BLaER1 treated with 17β-estradiol and CSF1 and Interleukin-3, amounts not matched to agents 10 nM and 100 nM (cell line): ENCODE data around the gene TMEM164.

Experiments
- H3K27ac ChIP-seq, 11 experiments: shearing (Covaris generic); formaldehyde crosslinking; 2 replicates each; pipeline ENCODE4 v1.8.1; 2022
- H3K27me3 ChIP-seq, 11 experiments: shearing (Covaris generic); formaldehyde crosslinking; 2 replicates each; pipeline ENCODE4 v1.8.1; 2022
- H3K36me3 ChIP-seq, 11 experiments: shearing (Covaris generic); formaldehyde crosslinking; 2 replicates each; pipeline ENCODE4 v1.8.1; 2022
- H3K4me1 ChIP-seq, 10 experiments: shearing (Covaris generic); formaldehyde crosslinking; 2 replicates each; pipeline ENCODE4 v1.8.1; 2022
- H3K4me2 ChIP-seq, 11 experiments: shearing (Covaris generic); formaldehyde crosslinking; 2 replicates each; pipeline ENCODE4 v1.8.1; 2022
- H3K4me3 ChIP-seq, 10 experiments: shearing (Covaris generic); formaldehyde crosslinking; 2 replicates each; pipeline ENCODE4 v1.8.1; 2022
- H3K9ac ChIP-seq, 11 experiments: shearing (Covaris generic); formaldehyde crosslinking; 2 replicates each; pipeline ENCODE4 v1.8.1; 2022
- H3K9me3 ChIP-seq, 11 experiments: shearing (Covaris generic); formaldehyde crosslinking; replicated peaks in 1 of 11; 2 replicates each; pipeline ENCODE4 v1.8.1; 2022
- H4K20me1 ChIP-seq, 11 experiments: shearing (Covaris generic); formaldehyde crosslinking; 2 replicates each; pipeline ENCODE4 v1.8.1; 2022
- Cebpa-rat ChIP-seq, 11 experiments: shearing (Covaris generic); IDR thresholded peaks; 2 replicates each; pipeline ENCODE4 v1.8.1; 2022

Gene TMEM164

GRCh38 chrX:110194977-110195376, 192.1 kb downstream of the TMEM164 start:
- H3K4me3 ChIP-seq: no peak overlapping the region
- peaks cover 80 to 100% (median 98%) of the 10 kb centered on the region in 11 experiments for H3K27me3 ChIP-seq
- H4K20me1 ChIP-seq: peaks cover 0 to 6% (median 0%) of the 10 kb centered on the region in 11 experiments; a peak in 5 of 22 replicates
- no peak overlapping the region for H3K27ac ChIP-seq
- H3K9ac ChIP-seq: no peak overlapping the region
- H3K9me3 ChIP-seq: no peaks in the 10 kb centered on the region
- no peaks in the 10 kb centered on the region for H3K4me1 ChIP-seq
- H3K4me2 ChIP-seq: no peak overlapping the region
- H3K36me3 ChIP-seq: peaks cover 0 to 16% (median 8%) of the 10 kb centered on the region in 11 experiments; a peak in 10 of 22 replicates
- TF ChIP-seq Cebpa-rat (IDR thresholded peaks at IDR 0.05): no peak

DNA sequence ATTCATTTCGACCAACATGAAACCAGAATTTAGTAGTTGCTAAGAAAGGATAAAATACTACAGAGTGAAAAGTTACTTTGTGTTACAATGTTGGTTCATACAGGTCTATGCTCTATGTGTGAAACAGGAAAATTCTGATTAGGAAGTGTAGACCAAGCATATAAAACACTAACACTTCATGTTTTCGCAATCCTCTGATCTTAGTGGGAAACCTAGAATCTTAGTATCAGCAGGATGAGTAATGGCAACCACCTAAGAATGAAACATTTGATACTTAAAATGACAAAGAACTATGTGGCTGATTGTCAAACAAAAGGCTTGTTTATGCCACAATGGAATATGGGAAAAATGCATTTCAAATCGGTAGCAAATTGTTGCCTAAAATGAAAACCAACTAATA, 198.9 kb downstream of the TMEM164 start:
- Histone ChIP-seq H3K27me3 (peaks cover 94 to 100% (median 99%) of the 10 kb centered on the region in 11 experiments), H3K9ac (no peak overlapping the region), H3K27ac (no peak overlapping the region), H3K9me3 (no peaks in the 10 kb centered on the region), H3K4me2 (no peak overlapping the region), H3K4me3 (no peak overlapping the region), H4K20me1 (peaks cover 0 to 3% (median 0%) of the 10 kb centered on the region in 11 experiments; a peak in 2 of 22 replicates), H3K4me1 (no peaks in the 10 kb centered on the region), H3K36me3 (peaks cover 0 to 23% (median 12%) of the 10 kb centered on the region in 11 experiments; a peak in 11 of 22 replicates)
- TF ChIP-seq Cebpa-rat (IDR thresholded peaks at IDR 0.05): no peak

DNA sequence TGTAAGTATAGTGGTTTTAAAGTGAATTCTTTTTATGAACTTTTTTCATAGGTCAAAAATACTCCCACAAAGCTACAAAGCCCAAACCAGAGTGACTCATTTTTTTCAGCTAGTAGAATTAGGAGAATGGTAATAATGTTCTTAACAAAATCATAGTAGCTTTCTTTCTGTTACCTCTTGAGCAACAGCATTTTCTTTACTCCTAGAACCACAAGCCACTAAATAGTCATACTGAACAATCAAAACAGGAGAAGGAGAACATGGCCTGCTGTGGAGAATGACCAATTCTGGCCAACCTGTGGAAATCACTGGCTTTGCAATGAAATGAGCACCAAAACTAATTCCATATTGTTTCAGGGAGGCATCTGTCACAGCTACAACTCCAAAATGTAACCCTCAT, 202.1 kb downstream of the TMEM164 start:
- peaks cover 0 to 3% (median 0%) of the 10 kb centered on the region in 11 experiments; a peak in 2 of 22 replicates for H4K20me1 ChIP-seq
- TF ChIP-seq Cebpa-rat (IDR thresholded peaks at IDR 0.05): no peak
- no peak overlapping the region for H3K4me3 ChIP-seq
- H3K9ac ChIP-seq: no peak overlapping the region
- no peaks in the 10 kb centered on the region for H3K9me3 ChIP-seq
- H3K27ac ChIP-seq: no peak overlapping the region
- peaks cover 91 to 100% (median 99%) of the 10 kb centered on the region in 11 experiments for H3K27me3 ChIP-seq
- no peaks in the 10 kb centered on the region for H3K4me1 ChIP-seq
- H3K4me2 ChIP-seq: no peak overlapping the region
- H3K36me3 ChIP-seq: peaks cover 0 to 8% (median 0%) of the 10 kb centered on the region in 11 experiments; a peak in 5 of 22 replicates

DNA sequence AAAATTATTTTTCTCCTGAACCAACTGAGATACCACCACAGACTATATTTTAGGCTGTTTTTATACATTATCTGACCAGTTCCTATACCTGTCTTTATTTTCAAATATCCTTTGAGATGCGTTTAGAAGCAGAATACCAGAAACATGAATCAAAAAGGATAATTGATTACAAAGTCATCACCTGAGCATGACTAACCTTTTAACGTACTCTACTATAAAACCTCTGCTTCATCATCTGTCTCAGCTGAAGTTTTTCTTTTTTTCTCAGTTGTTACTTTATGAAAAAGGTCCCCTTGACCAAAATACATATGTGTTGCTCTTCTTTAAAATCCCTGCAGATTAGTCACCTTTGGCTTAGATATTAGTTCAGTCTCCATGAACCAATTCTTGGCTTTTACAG, 205.2 kb downstream of the TMEM164 start:
- Histone ChIP-seq H3K27me3 (peaks cover 81 to 95% (median 92%) of the 10 kb centered on the region in 11 experiments), H3K9me3 (no peaks in the 10 kb centered on the region), H3K36me3 (no peaks in the 10 kb centered on the region), H3K9ac (no peak overlapping the region), H4K20me1 (peaks cover 0 to 7% (median 0%) of the 10 kb centered on the region in 11 experiments; a peak in 2 of 22 replicates), H3K4me3 (no peak overlapping the region), H3K4me1 (no peaks in the 10 kb centered on the region), H3K4me2 (no peak overlapping the region), H3K27ac (no peak overlapping the region)
- TF ChIP-seq Cebpa-rat (IDR thresholded peaks at IDR 0.05): no peak

DNA sequence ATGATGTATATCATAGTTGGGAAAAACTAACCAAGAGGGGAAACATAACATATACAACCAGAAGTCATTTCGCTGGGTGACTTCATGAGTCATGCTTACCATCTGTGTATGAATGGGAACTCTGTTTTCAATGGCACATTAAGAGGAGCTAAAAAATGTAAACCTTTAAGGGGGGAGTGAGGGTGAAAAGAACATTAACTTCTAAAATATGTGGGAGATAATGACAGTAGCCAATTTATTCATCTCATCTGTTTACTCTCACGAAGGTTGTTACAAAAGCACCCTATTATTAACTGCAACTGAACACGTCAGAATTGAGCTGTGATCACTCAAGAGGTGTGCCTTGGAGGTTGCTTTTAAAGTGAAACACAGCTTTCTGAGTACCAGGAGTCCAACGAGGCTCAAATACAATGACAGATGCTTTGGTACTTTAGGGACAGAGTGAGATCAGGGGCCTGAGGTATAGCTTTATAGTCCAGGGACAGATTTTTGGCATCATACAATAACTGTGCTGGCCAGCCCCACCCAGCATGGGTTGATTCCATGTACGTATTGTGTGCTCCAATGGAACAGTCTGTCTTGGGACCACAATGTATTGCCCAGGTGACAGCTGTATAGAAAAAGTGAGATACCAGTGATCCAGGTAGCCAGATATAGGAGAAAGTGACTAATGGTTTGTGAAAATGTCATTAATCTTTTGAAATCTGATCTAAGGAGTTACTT, 207.7 kb downstream of the TMEM164 start:
- no peak for TF ChIP-seq Cebpa-rat (IDR thresholded peaks at IDR 0.05)
- Histone ChIP-seq H3K27ac (no peak overlapping the region), H3K4me1 (no peaks in the 10 kb centered on the region), H3K4me2 (no peak overlapping the region), H3K9ac (no peak overlapping the region), H3K4me3 (no peak overlapping the region), H3K27me3 (peaks cover 60 to 94% (median 82%) of the 10 kb centered on the region in 11 experiments), H3K36me3 (no peaks in the 10 kb centered on the region), H4K20me1 (peaks cover 0 to 7% (median 0%) of the 10 kb centered on the region in 11 experiments; a peak in 1 of 22 replicates), H3K9me3 (no peaks in the 10 kb centered on the region)

- Histone ChIP-seq H3K9me3 (no peaks in the 10 kb centered on the region), H3K9ac (no peak overlapping the region), H3K36me3 (no peaks in the 10 kb centered on the region), H3K4me3 (no peak overlapping the region), H3K27me3 (peaks cover 58 to 94% (median 82%) of the 10 kb centered on the region in 11 experiments), H3K27ac (no peak overlapping the region), H3K4me1 (no peaks in the 10 kb centered on the region), H4K20me1 (peaks cover 0 to 7% (median 0%) of the 10 kb centered on the region in 11 experiments; a peak in 1 of 22 replicates), H3K4me2 (no peak overlapping the region)
- no peak for TF ChIP-seq Cebpa-rat (IDR thresholded peaks at IDR 0.05)
These were observed 208.4 kb downstream of the TMEM164 start for GRCh38 chrX:110211340-110211739.

- no peak overlapping the region for H3K27ac ChIP-seq
- no peaks in the 10 kb centered on the region for H3K36me3 ChIP-seq
- no peak overlapping the region for H3K4me3 ChIP-seq
- no peak overlapping the region for H3K4me2 ChIP-seq
- H4K20me1 ChIP-seq: peaks cover 0 to 7% (median 0%) of the 10 kb centered on the region in 11 experiments; a peak in 1 of 22 replicates
- H3K9me3 ChIP-seq: no peaks in the 10 kb centered on the region
- H3K9ac ChIP-seq: no peak overlapping the region
- peaks cover 57 to 92% (median 79%) of the 10 kb centered on the region in 11 experiments for H3K27me3 ChIP-seq
- TF ChIP-seq Cebpa-rat (IDR thresholded peaks at IDR 0.05): no peak
- peaks cover 0 to 5% (median 2%) of the 10 kb centered on the region in 10 experiments; a peak in 12 of 20 replicates for H3K4me1 ChIP-seq
These were observed 209.4 kb downstream of the TMEM164 start for GRCh38 chrX:110212299-110212698.

DNA sequence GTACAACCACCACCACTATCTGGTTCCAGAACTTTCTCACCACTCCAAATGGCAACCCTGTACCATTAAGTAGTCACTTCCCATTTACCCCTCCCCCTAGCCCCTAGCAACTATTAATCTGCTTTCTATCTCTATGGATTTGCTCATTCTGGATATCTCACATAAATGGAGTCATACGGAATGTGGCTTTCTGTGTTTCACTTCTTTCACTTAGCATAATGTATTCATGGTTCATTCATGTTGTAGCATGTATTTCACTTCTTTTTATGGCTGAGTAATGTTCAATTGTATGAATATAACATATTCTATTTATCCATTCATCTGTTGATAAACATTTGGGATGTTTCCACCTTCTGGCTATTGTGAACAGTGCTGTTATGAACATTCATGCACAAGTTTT, 210.3 kb downstream of the TMEM164 start:
- Histone ChIP-seq H3K27ac (no peak overlapping the region), H3K4me2 (no peak overlapping the region), H3K4me3 (no peak overlapping the region), H3K27me3 (peaks cover 50 to 92% (median 78%) of the 10 kb centered on the region in 11 experiments), H3K36me3 (no peaks in the 10 kb centered on the region), H3K4me1 (peaks cover 0 to 13% (median 9%) of the 10 kb centered on the region in 10 experiments; a peak in 12 of 20 replicates), H4K20me1 (peaks cover 0 to 7% (median 0%) of the 10 kb centered on the region in 11 experiments; a peak in 1 of 22 replicates), H3K9ac (no peak overlapping the region), H3K9me3 (no peaks in the 10 kb centered on the region)
- no peak for TF ChIP-seq Cebpa-rat (IDR thresholded peaks at IDR 0.05)

DNA sequence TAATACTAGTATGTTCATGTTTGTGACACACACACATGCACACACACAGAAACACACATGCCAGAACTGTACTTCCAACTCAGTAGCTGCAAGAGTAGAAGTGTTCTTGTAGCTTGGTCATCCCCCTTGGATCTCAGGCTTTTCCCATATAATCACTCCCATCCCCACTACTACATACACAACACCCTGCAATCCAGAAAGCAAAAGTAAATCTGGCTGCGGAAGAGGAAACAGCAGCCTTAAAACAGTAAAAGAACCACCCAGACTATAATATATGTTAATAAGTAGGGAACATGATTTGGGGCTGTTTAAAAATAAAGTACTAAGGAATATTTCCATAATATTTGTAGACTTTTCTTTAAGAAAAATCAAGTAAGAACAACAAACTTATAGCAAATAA, 211.8 kb downstream of the TMEM164 start:
- Histone ChIP-seq H4K20me1 (peaks cover 0 to 7% (median 0%) of the 10 kb centered on the region in 11 experiments; a peak in 1 of 22 replicates), H3K4me2 (no peak overlapping the region), H3K9me3 (no peaks in the 10 kb centered on the region), H3K4me3 (no peak overlapping the region), H3K27me3 (peaks cover 51 to 91% (median 78%) of the 10 kb centered on the region in 11 experiments), H3K36me3 (no peaks in the 10 kb centered on the region), H3K9ac (no peak overlapping the region), H3K4me1 (peaks cover 0 to 13% (median 9%) of the 10 kb centered on the region in 10 experiments; a peak in 12 of 20 replicates), H3K27ac (no peak overlapping the region)
- no peak for TF ChIP-seq Cebpa-rat (IDR thresholded peaks at IDR 0.05)
